ENCODE results near the gene NR4A3.

Gene NR4A3

GRCh38 chr9:99905833-99906402 lies 84.2 kb downstream of the NR4A3 start:
- H3K4me1 Mint-ChIP-seq: peaks cover 19% of the 10 kb centered on the region
- H3K9me3 Mint-ChIP-seq: no peaks in the 10 kb centered on the region
- H3K4me3 Mint-ChIP-seq: peak overlapping the region; percentile 93
- peaks cover 35% of the 10 kb centered on the region for H3K27me3 Mint-ChIP-seq (ENCODE audit: low read depth, poor library complexity)
- H3K36me3 Mint-ChIP-seq (ENCODE audit: low read depth): no peaks in the 10 kb centered on the region
- peak; percentile 4 for DNase-seq
- TF ChIP-seq CTCF (IDR thresholded peaks at IDR 0.05): no peak
- no peak overlapping the region for H3K27ac Mint-ChIP-seq

GRCh38 chr9:99906403-99907207 lies 84.9 kb downstream of the NR4A3 start, which contains the start of gene STX17:
Gene STX17, plus strand, starts transcription at chr9:99906654. Its CDS starts 8,586 bp downstream, at chr9:99915240.
- no peaks in the 10 kb centered on the region for H3K36me3 Mint-ChIP-seq (ENCODE audit: low read depth)
- peaks cover 35% of the 10 kb centered on the region for H3K27me3 Mint-ChIP-seq (ENCODE audit: low read depth, poor library complexity)
- peak; percentile 89 for DNase-seq
- TF ChIP-seq CTCF (IDR thresholded peaks at IDR 0.05): no peak
- no peaks in the 10 kb centered on the region for H3K9me3 Mint-ChIP-seq
- H3K4me1 Mint-ChIP-seq: peaks cover 19% of the 10 kb centered on the region
- peak within 1 kb of the TSS; percentile 93 for H3K27ac Mint-ChIP-seq
- H3K4me3 Mint-ChIP-seq: peak within 1 kb of the TSS; percentile 93

- H3K27ac Mint-ChIP-seq: peak overlapping the region; percentile 58
- no peak for DNase-seq
- peak overlapping the region; percentile 93 for H3K4me3 Mint-ChIP-seq
- peaks cover 19% of the 10 kb centered on the region for H3K4me1 Mint-ChIP-seq
- no peak for TF ChIP-seq CTCF (IDR thresholded peaks at IDR 0.05)
- no peaks in the 10 kb centered on the region for H3K9me3 Mint-ChIP-seq
- no peaks in the 10 kb centered on the region for H3K36me3 Mint-ChIP-seq (ENCODE audit: low read depth)
- peaks cover 35% of the 10 kb centered on the region for H3K27me3 Mint-ChIP-seq (ENCODE audit: low read depth, poor library complexity)
Observed at GRCh38 chr9:99907208-99907532, 85.5 kb downstream of the NR4A3 start.

GRCh38 chr9:99911600-99911999 lies 89.9 kb downstream of the NR4A3 start:
- peaks cover 19% of the 10 kb centered on the region for H3K4me1 Mint-ChIP-seq
- peaks cover 7% of the 10 kb centered on the region for H3K27me3 Mint-ChIP-seq (ENCODE audit: low read depth, poor library complexity)
- peaks cover 2% of the 10 kb centered on the region for H3K36me3 Mint-ChIP-seq (ENCODE audit: low read depth)
- no peak overlapping the region for H3K27ac Mint-ChIP-seq
- H3K4me3 Mint-ChIP-seq: no peak overlapping the region
- DNase-seq: no peak
- no peaks in the 10 kb centered on the region for H3K9me3 Mint-ChIP-seq
- no peak for TF ChIP-seq CTCF (IDR thresholded peaks at IDR 0.05)

All from nephron progenitor cell (in vitro differentiated cells).